Stimulated activated CD8-positive, alpha-beta memory T cell treated with anti-CD3 and anti-CD28 coated beads, Interleukin-12 subunit alpha, Interleukin-12 subunit beta, amount 100 ng/mL, for 1 hour (primary cell): ENCODE results near the gene DMRT2.

ENCODE experiments used
- DNase-seq: peaks from one replicate; pipeline ENCODE4 v3.0.0-alpha.2; 2020; ENCODE audit warnings: low read depth

The DMRT2 gene

DNA sequence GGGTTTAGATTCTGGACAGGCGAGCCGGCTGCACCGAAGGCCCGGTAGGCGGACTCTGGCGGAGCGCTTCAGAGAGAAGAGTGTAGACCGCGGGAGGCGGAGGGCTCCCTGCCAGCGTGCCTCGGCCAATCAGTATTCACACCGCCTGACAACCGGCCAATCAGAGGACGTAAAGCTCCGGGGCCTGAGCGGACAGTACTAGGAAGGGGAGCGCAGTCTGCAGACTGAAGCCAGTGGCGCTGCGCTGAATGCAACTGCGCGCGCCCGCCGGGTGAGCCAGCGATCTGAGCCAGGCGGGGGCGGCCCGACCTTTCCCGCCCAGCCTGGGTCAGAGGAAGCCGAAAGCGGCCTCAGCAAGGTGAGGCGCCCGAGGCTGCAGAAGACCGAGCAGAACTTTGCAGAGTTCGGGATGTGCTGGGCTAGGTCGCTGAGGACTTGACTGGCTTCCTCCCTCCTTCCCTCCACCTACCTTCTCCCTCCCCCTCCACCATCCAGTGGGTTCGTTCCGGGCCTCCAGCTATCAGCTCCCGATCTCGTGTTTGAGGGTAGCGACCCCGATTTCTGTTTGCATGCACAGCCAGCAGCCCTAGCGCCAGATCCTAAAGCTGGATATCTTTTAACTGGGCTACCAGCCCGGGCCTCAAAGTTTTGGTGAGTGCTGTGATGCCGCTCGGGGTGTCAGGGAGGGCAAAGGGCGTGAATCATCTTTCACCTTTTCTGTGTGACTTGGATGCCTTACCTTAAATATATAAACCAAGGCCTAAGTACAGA lies at the start of gene DMRT2:
Gene DMRT2 (plus strand): TSS at position 233 of the 771 bp plus-strand sequence. CDS start 1,257 bp downstream, outside the sequence.
- DNase-seq, result no peak

DNA sequence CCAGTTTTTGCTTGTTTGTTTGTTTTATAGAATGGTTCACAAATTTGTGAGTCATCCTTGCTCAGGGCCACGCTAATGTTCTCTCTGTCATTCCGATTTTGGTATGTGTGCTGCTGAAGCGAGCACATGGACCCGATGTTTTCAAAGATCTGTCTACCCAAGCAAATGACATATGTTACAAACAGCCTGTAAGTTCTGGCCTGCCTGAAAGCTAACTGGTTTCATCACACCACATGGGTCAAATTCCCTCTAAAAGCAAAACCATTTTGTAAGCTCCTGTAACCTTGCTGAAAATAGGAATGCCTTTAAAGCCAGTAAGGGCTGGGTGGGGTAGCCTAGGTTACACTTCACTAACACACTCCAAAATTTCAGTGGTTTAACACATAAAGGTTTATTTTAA lies 48.3 kb upstream of the DMRT2 start:
- no peak for DNase-seq

DNA sequence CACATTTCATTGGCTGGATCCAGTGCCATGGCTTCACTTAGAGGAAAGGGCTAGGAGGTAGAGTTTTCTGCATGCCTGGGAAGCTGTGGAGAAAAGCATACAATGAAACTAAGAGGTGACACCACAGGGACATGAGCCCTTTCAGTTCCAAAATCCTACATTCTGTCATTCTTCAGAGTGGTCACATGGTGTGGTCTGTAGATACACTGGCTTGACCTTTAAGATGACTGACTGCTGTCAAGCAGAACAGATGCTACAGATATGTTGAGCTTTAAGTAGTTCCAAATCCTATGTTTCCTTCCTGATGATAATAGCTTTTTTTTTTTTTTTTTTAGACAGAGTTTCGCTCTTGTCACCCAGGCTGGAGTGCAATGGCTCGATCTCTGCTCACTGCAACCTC lies 47.5 kb upstream of the DMRT2 start:
- no peak for DNase-seq

DNA sequence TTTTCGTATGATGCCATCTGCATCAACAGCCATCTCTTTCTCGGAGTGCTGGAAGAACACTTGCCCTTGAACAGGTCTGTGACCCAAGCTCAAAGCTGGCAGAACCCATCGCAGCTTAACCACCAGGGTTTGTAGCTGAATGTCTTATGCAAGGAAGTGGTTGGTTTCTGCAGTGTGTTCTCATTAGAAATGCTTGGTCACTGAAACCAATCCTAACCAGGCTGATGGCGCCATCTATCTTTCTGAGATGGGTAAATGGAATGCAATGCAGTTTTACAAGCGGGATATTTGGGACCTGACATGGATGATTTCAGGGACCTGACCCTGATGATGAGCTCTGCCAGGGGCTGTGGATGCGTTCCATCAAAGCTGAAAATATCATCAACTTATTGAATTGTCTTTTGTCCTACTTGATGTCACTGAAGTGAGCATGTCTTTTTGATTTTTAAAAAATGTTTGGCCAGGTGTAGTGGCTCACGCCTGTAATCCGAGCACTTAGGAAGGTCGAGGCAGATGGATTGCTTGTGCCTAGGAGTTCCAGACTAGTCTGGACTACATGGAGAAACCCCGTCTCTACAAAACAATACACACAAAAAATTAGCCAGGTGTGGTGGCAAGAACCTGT lies 45.0 kb upstream of the DMRT2 start:
- no peak for DNase-seq

DNA sequence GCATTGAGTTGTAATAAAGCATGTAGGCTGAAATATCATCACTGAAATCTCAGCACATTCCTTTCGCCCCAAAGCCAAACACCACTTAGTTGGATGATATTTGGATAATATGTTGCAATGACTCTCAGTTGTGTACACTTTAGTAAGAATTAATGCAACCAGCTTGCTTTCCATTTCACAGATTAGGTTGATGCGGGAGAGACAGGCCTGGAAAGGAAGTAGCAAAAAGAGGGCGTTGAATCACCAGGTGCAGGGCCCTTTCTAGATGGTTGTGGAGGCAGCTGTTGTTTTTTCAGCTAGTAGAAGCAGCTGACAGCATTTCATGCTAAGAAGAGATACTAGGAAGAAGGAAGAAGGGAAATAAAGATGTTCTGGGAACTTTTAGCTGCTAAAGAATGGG lies 42.8 kb upstream of the DMRT2 start:
- DNase-seq, result no peak

DNA sequence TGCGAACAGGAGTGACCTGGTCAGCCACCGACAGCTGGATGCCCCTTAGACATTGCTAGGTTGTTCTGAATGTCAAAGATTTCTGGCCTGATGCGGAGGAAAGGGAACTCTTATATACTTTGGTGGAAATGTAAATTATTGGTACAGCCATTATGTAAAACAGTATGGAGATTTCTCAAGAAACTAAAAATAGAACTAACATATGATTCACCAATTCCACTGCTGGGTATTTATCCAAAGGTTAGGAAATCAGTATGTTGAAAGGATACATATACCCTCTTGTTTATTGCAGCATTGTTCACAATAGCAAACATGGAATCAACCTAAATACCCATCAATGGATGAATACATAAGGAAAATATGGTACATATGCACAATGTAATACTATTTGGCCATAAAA lies 41.9 kb upstream of the DMRT2 start:
- DNase-seq, result no peak

DNA sequence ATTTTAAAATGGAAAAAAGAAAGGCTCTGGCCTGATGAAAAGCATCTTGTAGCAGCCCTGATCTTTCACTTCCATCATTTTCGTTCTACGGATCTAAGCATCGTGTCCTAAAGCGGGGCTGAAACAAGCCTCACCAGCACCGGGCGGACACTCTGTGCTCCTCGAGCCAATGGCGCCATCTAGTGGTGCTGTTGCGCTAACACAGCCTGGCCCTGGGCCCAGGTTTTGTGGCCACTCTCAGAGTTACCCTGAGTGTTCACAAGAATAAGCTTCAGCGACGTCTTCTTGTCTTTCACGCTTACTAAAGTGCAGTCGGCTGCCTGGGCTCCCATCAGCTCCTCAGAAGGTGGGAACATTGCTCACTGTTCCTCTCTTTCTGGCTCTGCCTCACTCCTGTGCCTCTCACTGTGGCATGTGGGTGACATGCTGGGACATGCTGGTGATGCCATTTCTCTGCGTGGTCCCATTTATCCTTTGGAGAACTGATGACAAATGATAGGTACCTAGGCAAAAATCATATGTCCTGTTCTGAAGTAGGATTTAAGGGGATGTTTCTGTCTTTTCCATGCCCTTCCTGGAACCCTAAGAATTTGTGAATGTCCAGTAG lies 41.0 kb upstream of the DMRT2 start:
- DNase-seq, result peak; percentile 59

DNA sequence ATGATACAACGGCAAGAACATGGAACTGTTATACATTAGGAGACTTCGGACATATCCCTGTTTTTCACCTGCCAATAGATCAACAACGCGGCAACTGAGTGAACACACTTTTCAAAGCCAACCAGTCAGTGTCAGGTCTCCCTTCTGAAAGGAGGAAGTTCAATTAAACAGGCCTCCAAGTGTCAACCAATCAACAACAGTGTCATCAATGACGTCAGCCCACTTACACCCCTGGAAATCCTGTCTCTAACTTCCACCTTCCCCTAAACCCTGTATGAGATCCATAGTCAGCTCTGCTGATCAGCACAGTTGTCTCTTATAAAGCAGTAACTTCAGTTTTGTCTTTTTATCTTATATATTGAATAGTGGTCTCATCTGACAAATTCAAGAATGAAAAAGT lies 37.1 kb upstream of the DMRT2 start:
- no peak for DNase-seq

DNA sequence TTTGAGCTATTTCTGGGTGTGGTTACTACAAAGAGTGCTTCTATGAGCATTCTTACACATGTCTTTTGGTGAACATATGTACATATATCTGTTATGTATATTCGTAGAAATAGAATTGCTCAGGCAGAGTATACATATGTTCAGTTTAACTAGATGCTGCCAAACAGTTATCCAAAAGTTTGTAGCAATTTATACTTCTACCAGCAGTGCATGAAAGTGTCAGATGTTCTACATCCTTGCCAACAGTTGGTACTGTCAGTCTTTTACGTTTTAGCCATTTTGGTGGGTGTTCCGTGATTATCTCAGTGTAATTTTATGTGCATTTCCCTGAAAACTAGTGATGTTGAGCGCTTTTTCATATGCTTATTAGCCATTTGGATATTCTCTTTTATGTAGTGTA lies 35.9 kb upstream of the DMRT2 start:
- DNase-seq, result no peak

DNA sequence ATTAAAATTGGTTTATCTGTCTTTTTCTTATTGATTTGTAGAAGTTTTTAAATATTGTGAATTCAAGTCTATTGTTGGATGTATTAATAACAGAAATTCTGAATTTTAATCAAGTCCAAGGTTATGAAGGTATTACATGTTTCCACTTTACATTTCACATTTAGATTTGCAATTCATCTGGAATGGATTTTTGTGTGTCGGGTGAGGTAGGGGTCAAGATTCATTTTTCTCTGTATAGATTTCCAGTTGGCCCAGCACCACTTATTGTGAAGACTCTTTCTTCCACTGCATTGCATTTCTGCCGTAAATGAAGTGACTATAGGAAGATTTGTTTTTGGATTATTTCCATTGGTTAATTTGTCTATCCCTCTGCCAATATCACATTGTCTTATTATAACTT lies 35.5 kb upstream of the DMRT2 start:
- no peak for DNase-seq

DNA sequence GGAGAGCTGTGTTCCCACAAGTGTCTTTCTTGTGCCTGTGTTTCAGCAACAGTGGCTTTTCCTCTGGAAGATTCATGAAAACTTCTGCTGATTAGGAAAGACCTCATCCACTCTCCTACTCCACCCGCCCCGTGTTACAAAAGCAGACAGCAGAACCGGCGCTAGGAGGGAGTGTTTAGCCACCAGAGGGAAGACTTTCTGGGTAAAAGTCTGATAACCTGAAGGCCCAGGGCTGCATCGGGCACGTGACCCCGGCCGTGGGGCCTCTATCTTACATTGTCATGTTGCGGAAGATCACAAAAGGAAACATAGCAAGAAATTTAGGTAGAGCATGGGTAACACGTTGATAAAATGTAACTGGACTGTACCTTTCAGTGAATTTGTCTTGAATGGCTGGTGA lies 32.0 kb upstream of the DMRT2 start:
- DNase-seq, result no peak

DNA sequence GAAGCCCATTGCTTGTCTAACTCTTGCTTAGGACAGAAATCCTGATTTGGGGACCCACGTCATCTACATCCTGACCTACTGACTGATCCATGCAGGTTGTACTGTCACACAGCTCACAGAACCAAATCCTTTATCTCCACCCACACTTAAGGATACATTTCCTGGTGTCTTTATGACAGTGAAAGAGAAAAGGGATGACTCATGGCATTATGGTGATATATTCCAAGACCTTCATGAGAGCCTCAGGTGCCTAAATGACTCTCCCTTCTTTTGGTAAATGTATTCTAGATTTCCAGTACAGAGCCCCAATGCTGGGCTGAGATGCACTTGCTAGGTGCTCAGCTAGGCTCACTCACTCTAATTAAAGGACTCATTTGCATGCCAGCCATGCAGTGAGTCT lies 26.0 kb upstream of the DMRT2 start:
- DNase-seq, result no peak

DNA sequence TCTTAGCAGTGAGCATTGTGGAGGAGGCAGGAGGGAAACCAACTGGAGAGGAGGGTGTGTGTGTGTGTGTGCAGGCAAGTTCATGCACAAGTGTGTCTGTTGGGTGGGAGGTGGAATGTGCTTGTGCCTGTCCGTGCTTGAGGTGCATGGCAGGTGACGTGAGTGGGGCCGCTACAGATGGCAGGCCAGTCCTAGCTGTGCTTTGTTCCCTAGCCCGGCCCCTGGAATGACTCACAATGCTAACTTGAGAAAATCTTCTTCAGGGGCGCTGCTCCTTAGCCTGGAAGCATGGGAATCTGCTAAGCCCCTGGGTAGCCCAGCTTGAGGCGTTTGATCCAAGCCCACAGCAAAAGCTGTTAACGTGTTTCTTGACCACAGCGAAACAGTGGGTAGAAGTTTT lies 25.0 kb upstream of the DMRT2 start:
- DNase-seq, result no peak

DNA sequence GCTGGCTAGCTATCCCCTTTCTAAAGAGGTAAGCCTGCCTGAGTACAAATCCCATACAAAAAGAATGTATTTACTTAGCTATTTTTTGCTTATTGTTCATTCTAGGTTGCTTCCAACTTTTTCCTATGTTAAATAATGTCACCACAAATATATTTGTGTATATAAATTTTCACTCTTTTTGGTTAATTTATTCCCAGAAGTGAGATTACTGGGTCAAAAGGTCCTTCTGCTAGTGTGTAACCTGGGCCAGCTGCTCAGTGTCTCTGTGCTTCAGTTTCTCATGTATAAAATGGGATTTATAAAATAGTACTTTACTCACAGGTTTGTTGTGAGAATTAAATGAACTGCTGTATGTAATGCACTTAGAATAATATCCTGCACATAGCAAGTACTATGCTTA lies 23.9 kb upstream of the DMRT2 start:
- no peak for DNase-seq

DNA sequence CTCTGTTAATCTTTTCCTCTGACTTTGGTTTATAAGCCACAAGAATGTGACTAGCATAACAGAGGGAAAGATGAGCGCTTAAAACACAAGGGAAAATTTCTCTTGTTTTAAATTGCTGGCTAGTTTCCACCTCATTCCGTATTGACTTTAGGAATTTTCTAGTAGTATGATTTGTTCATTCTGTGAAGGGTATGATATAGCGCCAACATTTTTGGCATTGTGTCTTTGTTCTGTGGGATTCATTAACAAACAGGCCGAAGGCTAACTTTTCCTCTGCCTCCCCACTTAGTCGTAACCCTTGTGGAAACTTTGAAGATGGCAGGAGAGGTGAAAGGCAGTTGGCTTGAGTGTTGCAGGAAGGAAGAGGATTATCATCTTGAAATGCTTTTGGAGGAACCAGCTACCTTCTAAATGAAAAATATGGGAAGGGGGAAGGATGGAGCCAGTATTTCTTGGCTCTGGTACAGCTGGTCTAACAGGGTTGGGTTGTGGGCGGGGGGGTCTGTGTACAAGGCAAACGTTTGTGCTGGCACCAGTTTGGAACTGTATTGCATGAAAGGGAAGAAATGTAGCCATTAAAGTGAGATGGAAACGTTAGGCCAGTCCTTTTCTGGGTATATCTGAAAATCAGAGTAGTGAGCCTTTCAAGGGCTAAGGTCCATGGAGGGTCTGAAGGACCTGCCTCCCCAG lies 21.5 kb upstream of the DMRT2 start:
- DNase-seq, result no peak

DNA sequence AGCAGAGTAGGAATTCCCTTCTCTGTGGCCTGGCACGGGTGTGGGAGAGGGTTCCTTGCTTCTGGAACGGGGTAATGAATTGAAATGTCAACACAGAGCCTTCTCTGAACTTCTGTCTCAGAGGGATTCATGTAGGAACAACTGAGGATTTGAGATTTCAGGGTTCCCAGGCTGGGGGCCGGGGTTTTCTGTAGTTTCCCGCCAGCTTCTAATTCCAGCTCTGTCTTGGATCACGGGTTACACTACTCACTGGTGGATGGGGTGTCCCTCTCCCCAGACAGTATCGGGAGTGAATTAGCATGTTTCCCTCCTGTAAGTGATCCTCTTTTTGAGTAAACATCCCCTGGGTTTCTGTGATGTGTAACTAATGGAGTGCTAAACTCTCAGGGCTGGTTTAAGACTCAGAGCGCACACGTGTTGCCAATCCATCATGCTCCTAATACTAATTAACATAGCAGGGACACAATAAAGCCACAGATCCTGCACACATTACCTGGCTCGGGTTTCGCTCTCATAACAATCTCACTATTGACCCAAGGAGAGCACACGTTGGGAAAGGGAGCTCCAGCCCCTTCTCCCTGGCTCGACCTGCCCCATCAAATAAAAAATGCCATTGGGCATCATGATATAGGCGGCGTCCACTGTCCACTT lies 18.1 kb upstream of the DMRT2 start:
- DNase-seq, result no peak

DNA sequence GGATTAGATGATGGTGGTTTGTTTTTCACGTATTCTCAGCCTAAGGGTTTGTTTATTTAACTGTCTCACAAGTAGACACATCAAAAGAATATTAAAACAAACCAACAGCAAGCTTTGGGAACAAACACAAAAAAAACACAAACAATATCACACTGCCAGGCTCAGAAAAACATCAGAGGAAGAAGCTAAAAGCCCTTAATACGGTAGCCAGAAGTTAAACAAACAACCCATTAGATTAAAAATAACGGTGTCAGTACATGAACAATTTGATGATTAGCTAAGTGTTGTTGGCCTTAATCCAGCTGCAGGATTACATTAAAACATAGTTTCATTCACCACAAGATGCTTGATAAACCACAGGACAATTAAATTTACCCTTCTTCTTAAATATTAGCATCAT lies 15.9 kb upstream of the DMRT2 start:
- DNase-seq, result no peak

DNA sequence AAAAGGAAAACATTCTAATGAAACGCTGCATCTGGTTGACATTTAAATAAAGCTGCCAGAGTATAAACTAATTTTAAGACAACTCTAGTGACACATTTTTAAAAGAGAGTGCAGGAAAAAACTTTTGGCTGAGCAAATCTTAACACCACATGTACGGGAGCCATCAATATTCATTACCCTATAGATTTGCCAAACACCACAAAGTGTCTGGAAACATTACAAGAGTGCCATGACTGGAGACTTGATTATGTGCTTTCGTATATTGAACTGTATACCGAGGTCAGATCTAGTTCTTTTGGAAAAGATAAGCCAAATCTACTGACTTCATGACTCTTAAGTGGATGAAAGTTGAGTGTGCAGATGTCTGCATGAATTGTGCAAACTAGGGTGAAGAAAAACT lies 10.6 kb upstream of the DMRT2 start:
- no peak for DNase-seq

DNA sequence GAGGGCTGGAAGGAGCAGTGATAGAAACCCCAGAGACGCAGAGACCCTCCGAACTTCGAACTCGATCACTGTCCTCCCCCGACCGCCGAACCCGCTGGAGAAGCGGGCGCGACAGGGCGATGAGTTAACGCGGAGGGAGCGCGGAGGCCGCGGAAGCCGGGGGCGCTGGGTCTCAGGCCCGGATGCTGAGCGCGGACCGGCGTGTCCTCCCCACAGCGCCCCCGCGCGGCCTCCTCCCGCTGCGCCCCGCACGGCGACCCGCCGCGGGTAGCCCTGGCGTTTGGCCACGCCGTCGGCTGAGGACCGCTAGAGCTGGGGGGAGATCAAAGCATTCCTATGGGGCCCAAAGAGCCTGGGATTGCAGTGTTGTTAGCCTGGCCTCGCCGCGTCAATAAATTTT lies 7.7 kb upstream of the DMRT2 start:
- DNase-seq, result no peak

DNA sequence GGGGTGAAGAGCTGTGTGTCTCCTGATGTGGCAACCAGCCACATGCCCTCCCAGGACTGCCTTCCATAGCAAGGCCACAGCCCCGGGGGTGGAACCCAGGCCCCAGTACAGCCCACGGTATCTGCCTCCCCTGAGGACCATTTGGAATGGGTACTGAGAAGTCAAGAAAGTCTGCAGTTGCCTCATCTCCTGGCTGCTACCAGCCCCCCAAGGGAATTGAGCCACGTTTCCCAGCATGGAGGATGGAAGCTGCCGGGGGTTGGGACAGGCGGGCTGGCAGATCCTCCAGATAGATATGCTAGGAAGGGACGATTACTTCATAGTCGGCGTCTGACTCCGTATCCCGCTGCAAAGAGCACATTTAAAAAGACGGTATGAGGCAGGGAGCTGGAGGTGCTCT lies 5.5 kb upstream of the DMRT2 start:
- DNase-seq, result no peak

DNA sequence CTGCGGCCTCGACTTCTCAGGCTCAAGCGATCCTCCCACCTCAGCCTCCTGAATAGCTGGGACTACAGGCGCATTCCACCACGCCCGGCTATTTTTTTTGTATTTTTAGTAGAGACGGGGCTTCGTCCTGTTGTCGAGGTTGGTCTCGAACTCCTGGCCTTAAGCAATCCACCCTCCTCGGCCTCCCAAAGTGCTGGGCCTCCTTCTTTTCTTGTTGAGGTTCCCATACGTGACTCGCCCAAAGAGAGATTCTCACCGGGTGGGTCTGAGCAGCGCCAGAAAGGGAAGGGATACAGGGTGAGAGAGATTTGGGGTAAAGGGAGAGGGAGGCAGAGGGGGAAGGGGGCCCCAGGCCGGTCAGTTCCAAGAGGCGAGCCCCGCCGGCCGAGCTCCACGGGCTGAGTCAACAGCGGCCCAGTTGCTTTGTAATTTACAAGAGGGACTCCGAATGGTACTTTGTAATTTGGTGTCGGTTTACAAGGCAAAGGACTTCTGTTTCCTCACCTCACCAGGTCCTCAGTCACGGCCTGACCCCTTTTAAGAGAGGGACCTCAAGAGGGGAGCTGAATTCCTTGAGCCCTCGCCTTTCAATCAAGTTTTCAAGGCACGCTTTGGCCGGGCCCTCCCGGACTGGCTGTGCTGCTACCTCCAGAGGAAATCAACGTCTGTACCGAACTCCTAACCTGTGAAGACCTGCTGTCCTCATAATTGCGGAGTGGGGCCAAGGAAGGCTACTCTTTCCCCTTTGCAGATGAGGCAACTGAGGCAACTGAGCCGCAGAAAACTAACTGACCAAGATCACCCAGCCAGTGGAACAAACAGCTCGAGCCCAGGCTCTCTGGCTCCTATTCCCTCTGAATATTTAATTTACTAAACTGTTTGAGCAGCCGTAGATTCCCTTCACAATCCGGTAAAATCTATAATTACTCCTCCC lies 3.3 kb upstream of the DMRT2 start:
- DNase-seq, result no peak
